Activated T-cell treated with anti-CD3 and anti-CD28 coated beads, Interleukin-2, amount 50 U/mL, for 48 hours (primary cell): ENCODE measurements around the gene RPH3AL.

Source experiments
- DNase-seq, 2 experiments: peaks; one replicate each; pipeline ENCODE4 v3.0.0-alpha.2; 2020

Gene RPH3AL

GRCh38 chr17:353213-353837 lies 718 bp upstream of the RPH3AL start:
- DNase-seq = no peak

DNA sequence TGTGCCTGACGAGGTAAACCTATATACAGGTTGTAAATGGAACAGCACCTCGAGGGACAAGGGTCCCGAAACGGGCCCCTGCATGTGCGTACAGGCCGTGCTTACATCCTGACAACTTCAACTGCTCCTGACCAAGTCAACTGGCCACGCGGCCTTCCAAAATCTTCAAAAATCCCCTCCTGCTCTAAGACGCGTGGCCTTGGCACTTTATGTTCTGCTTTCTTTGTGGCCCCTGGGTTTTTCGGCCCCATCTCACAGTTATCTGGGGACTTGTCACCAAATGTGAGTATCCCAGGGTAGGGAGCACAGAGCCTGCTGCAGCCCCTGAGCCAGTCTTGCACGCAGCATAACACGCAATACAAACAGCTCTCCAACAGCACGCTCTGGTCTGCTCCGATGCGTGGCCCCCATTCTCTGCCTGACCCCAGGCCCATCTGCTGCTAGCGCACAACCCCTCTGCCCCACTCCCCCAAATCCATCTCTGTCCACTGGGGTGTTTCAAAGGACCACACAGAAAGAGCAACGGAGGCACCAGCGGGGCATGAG lies 659 bp downstream of the RPH3AL start:
- no peak for DNase-seq

DNA sequence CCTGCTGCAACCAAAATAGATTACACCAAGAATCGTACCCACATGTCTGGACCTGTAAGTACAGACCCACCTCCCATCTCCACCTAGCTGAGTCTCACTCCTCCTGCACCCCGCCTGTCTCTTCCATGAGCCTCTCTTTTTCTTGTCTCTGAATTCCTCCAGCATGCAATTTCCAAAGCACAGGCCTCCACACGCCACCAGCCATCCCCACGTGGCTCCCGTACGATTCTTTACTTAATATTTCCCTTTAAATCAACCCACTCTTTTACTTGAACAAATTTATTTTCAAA lies 1.2 kb downstream of the RPH3AL start:
- DNase-seq = no peak

DNA sequence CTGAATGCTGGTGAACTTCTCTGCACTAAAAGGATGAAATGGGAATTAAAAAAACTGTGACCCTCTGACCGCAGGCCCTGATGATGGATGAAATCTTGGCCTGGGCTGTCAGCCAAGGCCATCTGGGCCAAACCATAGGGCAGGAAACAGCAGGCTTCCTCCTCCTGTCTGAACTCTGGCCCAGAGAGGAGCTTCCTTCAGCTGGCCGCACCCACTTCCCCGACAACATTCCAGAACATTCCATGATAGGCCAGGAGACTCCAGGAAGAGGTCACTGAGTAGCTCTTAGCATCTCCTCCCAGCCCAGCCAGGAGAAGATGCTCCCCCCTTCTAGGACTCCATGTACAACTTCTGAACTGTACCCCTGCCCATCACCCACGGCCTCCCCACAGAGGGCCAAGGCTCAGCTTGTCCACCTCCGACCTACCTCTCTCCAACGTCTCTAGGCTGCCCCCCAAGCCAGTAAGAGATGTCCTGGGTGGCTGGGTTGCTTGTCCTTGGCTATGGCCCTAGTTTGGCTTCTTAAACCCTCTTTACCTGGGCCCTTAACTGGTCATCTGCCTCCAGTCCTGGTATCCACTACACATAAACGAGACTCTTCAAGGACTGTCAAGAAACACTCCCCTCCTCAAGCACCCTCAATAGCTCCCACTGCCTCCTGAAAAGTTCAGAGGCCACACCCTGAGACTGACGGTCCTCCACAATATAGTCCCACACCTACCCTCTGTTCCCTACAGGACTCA lies 1.7 kb downstream of the RPH3AL start:
- no peak for DNase-seq

DNA sequence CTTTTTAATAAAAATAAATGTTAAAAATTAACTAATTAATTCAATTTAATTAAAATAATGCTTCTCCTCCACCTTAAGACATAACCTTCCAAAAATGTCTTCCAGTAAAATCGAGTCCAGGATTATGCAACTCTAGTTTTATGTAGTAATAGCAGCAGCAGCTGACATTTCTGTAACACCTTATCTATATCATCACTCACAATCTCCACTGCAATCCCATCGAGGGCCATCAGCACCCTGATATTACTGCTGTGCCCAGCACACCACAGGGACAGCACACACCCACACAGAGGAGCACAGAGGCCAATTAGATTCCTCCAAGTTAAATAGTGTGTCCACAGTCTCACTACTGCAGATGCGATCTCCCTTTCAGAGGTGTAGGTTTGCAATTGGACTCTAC lies 2.9 kb downstream of the RPH3AL start:
- no peak for DNase-seq

DNA sequence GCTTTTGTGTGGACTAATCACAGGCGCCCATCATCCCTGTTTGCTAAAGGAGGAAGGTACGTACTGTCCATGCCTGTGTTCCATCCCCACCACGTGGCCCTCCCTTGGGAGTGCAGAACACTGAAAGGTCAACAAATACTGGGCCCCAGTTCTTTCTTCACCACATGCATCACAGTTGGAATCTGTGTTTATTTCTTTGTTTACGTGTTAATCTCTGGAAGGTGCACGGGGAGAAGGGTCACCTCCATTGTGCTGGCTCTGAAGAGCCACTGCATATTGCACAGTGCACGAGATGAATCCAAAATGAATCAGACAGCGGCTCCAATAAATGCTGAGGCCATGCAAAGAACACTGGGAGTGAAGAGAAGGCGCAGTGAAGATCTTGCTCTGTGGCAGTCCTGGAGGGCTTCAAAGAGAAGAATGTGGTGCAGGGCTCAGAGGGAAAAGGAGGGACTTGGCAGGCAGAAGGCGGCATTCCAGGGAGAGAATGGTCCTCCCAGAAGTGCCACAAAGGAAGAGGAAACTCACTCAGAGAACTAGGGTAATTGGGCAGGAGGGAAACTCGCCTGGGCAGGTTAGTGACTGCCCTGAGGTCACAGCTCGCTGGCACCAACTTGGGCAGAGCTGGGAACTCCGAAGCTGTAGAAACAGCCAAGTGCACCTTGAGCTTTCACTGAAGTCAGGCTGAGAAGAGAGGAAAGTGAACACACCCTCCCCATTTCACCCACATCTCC lies 3.7 kb downstream of the RPH3AL start:
- DNase-seq = no peak

DNA sequence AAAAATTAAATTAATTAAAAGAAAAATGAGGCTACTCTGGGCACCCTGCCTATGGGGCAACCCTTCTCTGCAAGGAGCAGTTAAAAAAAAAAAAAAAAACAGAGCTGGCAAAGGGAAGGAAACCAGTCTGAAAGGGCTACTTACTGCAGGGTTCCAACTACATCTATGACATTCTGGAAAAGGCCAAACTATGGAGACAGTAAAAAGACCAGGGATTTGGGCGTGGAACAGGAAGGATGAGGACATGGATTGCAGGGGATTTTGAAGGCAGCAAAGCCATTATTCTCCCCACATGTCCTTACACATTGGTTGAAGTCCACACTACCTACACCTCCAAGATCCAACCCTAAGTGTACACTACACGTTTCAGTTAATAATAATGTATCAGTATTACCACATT lies 4.6 kb downstream of the RPH3AL start:
- DNase-seq = no peak

DNA sequence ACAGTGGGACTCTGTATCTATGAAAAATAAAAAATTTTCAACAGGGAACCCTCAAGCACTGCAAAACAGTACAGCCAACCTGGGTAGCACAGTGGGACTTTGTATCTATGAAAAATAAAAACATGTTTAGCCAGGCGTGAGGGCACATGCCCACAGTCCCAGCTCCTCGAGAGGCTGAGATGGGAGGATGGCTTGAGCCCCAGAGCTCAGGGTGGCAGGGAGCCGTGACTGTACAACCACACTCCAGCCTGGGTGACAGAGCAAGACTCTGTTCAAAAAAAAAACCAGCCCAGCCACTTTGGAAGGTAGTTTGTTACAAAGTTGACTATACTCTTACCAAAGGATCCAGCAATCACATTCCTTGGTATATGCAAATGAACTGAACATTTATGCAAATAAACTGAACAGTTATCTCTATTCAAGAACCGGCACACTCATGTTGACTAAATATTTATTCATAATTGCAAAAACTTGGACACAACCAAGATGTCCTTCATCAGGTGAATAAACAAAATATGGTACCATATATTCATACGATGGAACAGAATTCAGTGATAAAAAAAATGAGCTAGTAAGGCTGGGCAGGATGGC lies 5.2 kb downstream of the RPH3AL start:
- DNase-seq = no peak

DNA sequence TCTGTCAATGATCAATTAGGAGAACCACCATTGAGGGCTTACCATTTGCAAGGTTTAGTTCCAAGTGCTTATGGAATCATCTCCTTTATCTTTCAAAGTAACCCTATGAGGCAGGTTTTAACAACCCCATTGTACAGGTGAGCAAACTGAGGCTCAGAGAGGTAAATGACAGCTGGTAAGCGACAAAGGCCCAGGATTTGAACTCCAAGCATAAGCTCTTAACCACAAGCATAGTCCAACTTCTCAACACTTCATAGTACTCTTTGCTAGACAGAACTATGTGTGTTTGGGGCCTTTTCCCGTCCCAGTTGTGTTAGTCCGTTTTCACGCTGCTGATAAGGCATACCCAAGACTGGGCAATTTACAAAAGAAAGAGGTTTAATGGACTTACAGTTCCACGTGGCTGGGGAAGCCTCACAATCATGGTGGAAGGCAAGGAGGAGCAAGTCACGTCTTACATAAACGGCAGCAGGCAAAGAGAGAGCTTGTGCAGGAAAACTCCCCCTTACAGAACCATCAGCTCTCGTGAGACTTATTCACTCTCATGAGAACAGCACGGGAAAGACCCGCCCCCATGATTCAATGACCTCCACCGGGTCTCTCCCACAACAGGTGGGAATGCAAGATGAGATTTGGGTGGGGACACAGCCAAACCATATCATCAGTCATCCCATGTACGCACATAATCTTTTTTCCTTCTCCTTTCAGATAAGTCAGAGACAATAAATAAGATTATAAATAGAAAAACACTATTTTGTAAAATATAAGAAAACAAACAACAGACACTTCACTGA lies 6.4 kb downstream of the RPH3AL start:
- no peak for DNase-seq

DNA sequence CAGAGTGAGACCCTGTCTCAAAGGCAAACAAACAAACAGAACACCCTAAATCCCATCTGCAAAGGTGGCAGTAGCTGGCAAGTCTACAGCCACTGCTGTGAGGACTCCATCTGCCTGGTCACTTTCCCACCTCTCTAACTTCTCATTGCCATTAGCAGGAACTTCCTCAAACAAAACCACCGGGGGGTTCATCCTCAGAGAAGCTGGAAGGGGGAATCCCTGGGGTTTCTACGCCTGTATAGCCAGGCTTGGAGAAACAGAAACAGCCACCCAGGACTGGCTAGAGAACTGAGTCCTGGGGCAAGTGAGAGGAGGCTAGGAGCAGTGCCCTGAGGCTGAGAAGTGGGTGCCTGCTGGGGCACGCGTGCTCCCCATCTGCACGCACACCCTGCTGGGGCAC lies 7.3 kb downstream of the RPH3AL start:
- no peak for DNase-seq

DNA sequence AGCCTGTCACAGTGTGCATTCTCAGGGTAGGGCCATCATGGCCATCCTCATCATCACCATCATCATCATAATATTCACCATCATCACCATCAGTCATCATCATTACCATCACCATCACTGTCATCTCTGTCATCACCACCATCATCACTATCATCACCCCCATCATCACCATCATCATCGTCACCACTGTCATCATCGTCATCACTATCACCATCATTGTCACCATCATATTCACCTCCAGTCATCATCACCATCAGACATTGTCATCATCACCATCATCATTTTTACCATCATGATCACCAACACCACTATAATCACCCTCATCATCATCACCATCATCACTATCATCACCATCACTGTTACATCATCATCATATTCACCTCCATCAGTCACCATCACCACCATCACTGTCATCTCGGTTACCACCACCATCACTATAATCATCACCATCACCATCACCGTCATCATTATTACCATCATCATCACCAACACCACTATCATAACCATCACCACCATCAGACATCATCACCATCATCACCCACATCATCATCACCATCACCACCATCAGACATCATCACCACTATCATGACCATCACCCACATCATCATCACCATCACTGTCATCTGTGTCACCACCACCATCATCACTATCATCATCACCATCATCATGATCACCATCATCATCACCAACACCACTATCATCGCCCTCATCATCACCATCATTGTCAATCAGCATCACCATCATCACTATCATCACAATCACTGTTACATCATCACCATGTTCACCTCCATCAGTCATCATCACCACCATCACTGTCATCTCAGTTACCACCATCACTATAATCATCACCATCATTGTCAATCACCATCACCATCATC lies 8.5 kb downstream of the RPH3AL start:
- no peak for DNase-seq

DNA sequence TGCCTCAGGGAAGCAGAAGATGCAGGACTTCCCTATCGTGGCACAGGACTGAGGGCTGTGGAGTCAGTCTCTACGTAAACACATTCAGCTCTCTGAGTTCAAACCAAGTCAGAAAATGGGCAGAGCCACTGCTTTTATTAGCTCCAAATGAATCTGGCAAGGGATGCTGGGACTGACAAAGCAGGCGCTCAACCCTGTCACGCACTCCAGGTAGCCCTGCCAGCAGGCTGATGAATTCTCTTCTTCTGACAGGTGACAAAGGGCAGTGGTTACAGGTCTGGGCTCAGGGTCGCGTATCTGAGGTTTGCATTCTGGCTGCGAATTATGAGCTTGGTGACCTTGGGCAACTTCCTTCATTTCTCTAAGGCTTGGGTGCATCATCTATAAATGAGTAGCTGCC lies 9.4 kb downstream of the RPH3AL start:
- no peak for DNase-seq

DNA sequence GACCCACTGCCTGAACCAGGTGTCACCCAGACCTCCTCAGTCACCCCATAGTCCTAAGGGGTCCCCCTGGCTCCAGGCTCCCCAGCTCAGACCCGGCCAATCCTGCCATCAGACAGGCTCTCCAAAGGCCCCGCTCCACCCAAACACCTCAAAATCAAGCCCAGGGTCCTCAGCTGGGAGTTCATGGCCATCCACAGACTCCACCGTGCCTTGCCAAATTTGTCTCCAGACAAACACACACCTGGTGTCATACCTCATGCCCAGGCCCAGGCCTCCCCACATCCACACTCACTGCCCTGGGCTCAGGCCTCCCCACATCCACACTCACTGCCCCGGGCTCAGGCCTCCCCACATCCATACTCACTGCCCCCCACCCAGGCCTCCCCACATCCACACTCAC lies 12.5 kb downstream of the RPH3AL start:
- DNase-seq = no peak

GRCh38 chr17:339193-340061 lies 13.2 kb downstream of the RPH3AL start:
- DNase-seq = no peak

GRCh38 chr17:338442-339192 lies 14.0 kb downstream of the RPH3AL start:
- no peak for DNase-seq

DNA sequence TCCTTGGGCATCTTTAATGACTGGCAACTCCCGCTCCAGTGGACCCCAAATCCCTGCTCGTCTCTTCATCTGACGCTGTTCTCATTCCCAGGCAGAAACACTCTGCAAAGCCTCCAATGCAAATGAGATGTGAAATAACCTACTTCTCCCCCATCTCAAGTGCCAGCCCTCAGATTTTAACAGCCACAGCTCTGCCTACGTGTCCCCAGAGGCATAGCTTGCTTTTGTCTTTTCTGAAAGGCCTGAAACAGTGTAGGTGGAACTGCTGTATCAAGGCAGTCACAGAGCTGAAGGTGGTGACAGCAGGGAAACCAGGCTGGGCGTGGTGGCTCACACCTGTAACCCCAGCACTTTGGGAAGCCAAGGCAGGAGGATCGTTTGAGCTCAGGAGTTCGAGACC lies 14.7 kb downstream of the RPH3AL start:
- no peak for DNase-seq

GRCh38 chr17:337453-337852 lies 15.2 kb downstream of the RPH3AL start:
- DNase-seq = no peak

- DNase-seq = no peak
These were observed 15.6 kb downstream of the RPH3AL start for GRCh38 chr17:337022-337420.

- peak in 1 of 2 experiments; percentile 29 for DNase-seq
These were observed 16.2 kb downstream of the RPH3AL start for GRCh38 chr17:336110-337021.
